HCT116 (cell line): ENCODE results near the gene DQX1. TPM values are rescaled to one million over a fixed set of nuclear protein-coding genes. Genes with fewer than 3 reads are reported as not detected.

ENCODE experiments used
- ATAC-seq: fragments of 200-7000 bp; cut with Tn5 transposase; 2 replicates; pipeline ENCODE4 v1.9.1; 2020; ENCODE audit warnings: mild to moderate bottlenecking, moderate library complexity
- BruUV-seq: library from RNA; stranded (reverse); fragments of 400-500 nt; replicated peaks from 2 replicates; lab custom pipeline; 2021; lab: Mats Ljungman, UMichigan
- CTCF ChIA-PET: fragments of 300-600 bp; sonication (Branson Sonifier 250); formaldehyde crosslinking; loops from one replicate; lab custom pipeline; 2021; ENCODE audit warnings: antibody characterized with exemption; lab: Charles Lee
- POLR2A ChIA-PET: fragments of 300-600, 350-600 bp; sonication (Branson Sonifier 250); formaldehyde crosslinking; loops from one replicate; lab custom pipeline; 2021; ENCODE audit warnings: antibody characterized with exemption; lab: Charles Lee
- RAD21 ChIA-PET, 2 experiments: fragments of 300-600 bp; sonication (Branson Sonifier 250); formaldehyde crosslinking; loops; one replicate each; lab custom pipeline; 2023; ENCODE audit warnings: low total read pairs in 2 of 2; ENCODE audit not compliant: uncharacterized antibody in 2 of 2, unreplicated experiment in 2 of 2, low non-redundant PET in 1 of 2; lab: Charles Lee
- DNase-seq: peaks from one replicate; pipeline ENCODE4 v3.0.0-alpha.2; 2010; ENCODE audit warnings: low read depth, low spot score
- H2AFZ ChIP-seq: fragments of 200-600 bp; shearing (Covaris generic), sonication (generic); 2 replicates; pipeline ENCODE4 v1.6.1; 2017; ENCODE audit warnings: low read depth, mixed run types, mixed read lengths, antibody characterized with exemption, low read length; ENCODE audit not compliant: poor library complexity, severe bottlenecking
- H3K27ac ChIP-seq: 2 replicates; pipeline ENCODE4 v1.5.1; 2012; ENCODE audit warnings: low read depth, low read length
- H3K27me3 ChIP-seq: fragments of 200-600 bp; sonication (generic); 2 replicates; pipeline ENCODE4 v1.6.1; 2016; ENCODE audit warnings: mixed run types, low read length, mixed read lengths; ENCODE audit not compliant: insufficient read depth
- H3K36me3 ChIP-seq, 2 experiments: fragments of 200-500 bp in 1 of 2; fragments of 200-600 bp in 1 of 2; sonication (Bioruptor generic) in 1 of 2; sonication (generic) in 1 of 2; 2 replicates each; pipeline versions ENCODE4 v1.5.1 to v1.6.1; 2014 to 2016; ENCODE audit warnings: low read length in 2 of 2, inconsistent platforms in 1 of 2, mixed read lengths in 1 of 2, mixed run types in 1 of 2; ENCODE audit not compliant: insufficient read depth in 2 of 2, control insufficient read depth in 1 of 2
- H3K4me1 ChIP-seq, 2 experiments: fragments of 200-600 bp in 1 of 2; sonication (generic) in 1 of 2; 2 replicates each; pipeline versions ENCODE4 v1.5.1 to v1.6.1; 2012 to 2017; ENCODE audit warnings: low read length in 2 of 2, inconsistent platforms in 1 of 2, mild to moderate bottlenecking in 1 of 2, mixed read lengths in 1 of 2, mixed run types in 1 of 2, moderate library complexity in 1 of 2; ENCODE audit not compliant: insufficient read depth in 2 of 2, control insufficient read depth in 1 of 2
- H3K4me2 ChIP-seq: fragments of 200-600 bp; sonication (generic); 2 replicates; pipeline ENCODE4 v1.6.1; 2017; ENCODE audit warnings: mixed run types, low read length, mixed read lengths
- H3K4me3 ChIP-seq, 2 experiments: fragments of 200-600 bp in 1 of 2; sonication (generic) in 1 of 2; replicated peaks in 1 of 2; 2 replicates each; pipeline ENCODE4 v1.5.1; 2011 to 2016; ENCODE audit warnings: low read length in 2 of 2, control low read depth in 1 of 2, low read depth in 1 of 2, mild to moderate bottlenecking in 1 of 2, mixed read lengths in 1 of 2, mixed run types in 1 of 2
- H3K79me2 ChIP-seq: fragments of 200-600 bp; sonication (generic); 2 replicates; pipeline ENCODE4 v1.6.1; 2017; ENCODE audit warnings: mild to moderate bottlenecking, mixed run types, low read length, moderate library complexity, mixed read lengths; ENCODE audit not compliant: insufficient read depth
- H3K9ac ChIP-seq: fragments of 200-600 bp; sonication (generic); 2 replicates; pipeline ENCODE4 v1.6.1; 2016; ENCODE audit warnings: low read length, mixed read lengths
- H3K9me2 ChIP-seq: fragments of 200-600 bp; sonication (generic), shearing (Covaris generic); 2 replicates; pipeline ENCODE4 v1.6.1; 2017; ENCODE audit warnings: mixed run types, mild to moderate bottlenecking, moderate library complexity; ENCODE audit not compliant: insufficient read depth
- H3K9me3 ChIP-seq, 2 experiments: fragments of 200-500 bp in 1 of 2; fragments of 200-600 bp in 1 of 2; sonication (Bioruptor generic) in 1 of 2; sonication (generic) in 1 of 2; 2 replicates each; pipeline ENCODE4 v1.6.1; 2014 to 2017; ENCODE audit warnings: low read length in 2 of 2, mixed read lengths in 2 of 2, inconsistent platforms in 1 of 2, low read depth in 1 of 2, mild to moderate bottlenecking in 1 of 2, mixed run types in 1 of 2, moderate library complexity in 1 of 2; ENCODE audit not compliant: control insufficient read depth in 1 of 2, insufficient read depth in 1 of 2
- H4K20me1 ChIP-seq: fragments of 200-600 bp; sonication (generic), shearing (Covaris generic); 2 replicates; pipeline ENCODE4 v1.6.1; 2017; ENCODE audit warnings: mixed run types, mild to moderate bottlenecking, moderate library complexity; ENCODE audit not compliant: insufficient read depth
- CBX3 ChIP-seq: IDR thresholded peaks from 2 replicates; pipeline ENCODE4 v1.6.1; 2012; ENCODE audit warnings: low read depth
- EGR1 ChIP-seq: IDR thresholded peaks from 2 replicates; pipeline ENCODE4 v1.6.1; 2012; ENCODE audit warnings: low read depth
- ELF1 ChIP-seq: IDR thresholded peaks from 2 replicates; pipeline ENCODE4 v1.6.1; 2012; ENCODE audit warnings: low read depth, borderline replicate concordance
- JUND ChIP-seq: IDR thresholded peaks from 2 replicates; pipeline ENCODE4 v1.6.1; 2012
- POLR2AphosphoS5 ChIP-seq: IDR thresholded peaks from 2 replicates; pipeline ENCODE4 v1.6.1; 2011; ENCODE audit warnings: mild to moderate bottlenecking, low read depth, low read length, moderate library complexity
- RAD21 ChIP-seq: IDR thresholded peaks from 2 replicates; pipeline ENCODE4 v1.6.1; 2012; ENCODE audit warnings: low read depth, mild to moderate bottlenecking
- SP1 ChIP-seq: IDR thresholded peaks from 2 replicates; pipeline ENCODE4 v1.6.1; 2012; ENCODE audit warnings: low read depth
- ZNF274 ChIP-seq: fragments of 200-500 bp; sonication (Bioruptor generic); IDR thresholded peaks from 2 replicates; pipeline ENCODE4 v1.6.1; 2014; ENCODE audit warnings: mild to moderate bottlenecking, low read depth, low read length, inconsistent platforms
- intact Hi-C: fragments of 100-400 bp; cut with micrococcal nuclease; formaldehyde crosslinking; loops from 2 replicates; pipeline ENCODE4 v1.10.0; 2022
- total RNA-seq: library from RNA; stranded (reverse); gene quantifications from one replicate; pipeline ENCODE4 v1.2.1, GENCODE V29; 2021; ENCODE audit not compliant: unreplicated experiment
- TF ChIP-seq, protein P1 (sequence below): IDR thresholded peaks from 2 replicates; pipeline ENCODE4 v1.6.1; 2012
- TF ChIP-seq, protein P2 (sequence below): IDR thresholded peaks from 2 replicates; pipeline ENCODE4 v1.6.1; 2012
- TF ChIP-seq, protein P3 (sequence below): IDR thresholded peaks from 2 replicates; pipeline ENCODE4 v1.6.1; 2011; ENCODE audit warnings: mild to moderate bottlenecking, low read length, moderate library complexity; ENCODE audit not compliant: insufficient replicate concordance; ENCODE audit errors: extremely low read depth
- TF ChIP-seq, protein P4 (sequence below), 3 experiments: fragments of 200-600 bp in 1 of 3; sonication (generic) in 1 of 3; IDR thresholded peaks in 2 of 3; conservative IDR thresholded peaks in 1 of 3; 2 replicates each; pipeline ENCODE4 v1.5.1; 2012 to 2017; ENCODE audit warnings: low read depth in 2 of 3, low read length in 2 of 3, antibody characterized with exemption in 1 of 3, borderline replicate concordance in 1 of 3, control low read depth in 1 of 3, mild to moderate bottlenecking in 1 of 3, mixed read lengths in 1 of 3, mixed run types in 1 of 3, moderate library complexity in 1 of 3; ENCODE audit not compliant: insufficient read depth in 1 of 3

The DQX1 gene
- total RNA-seq, 1 experiment from 2014 or later: 0.98 TPM

DNA sequence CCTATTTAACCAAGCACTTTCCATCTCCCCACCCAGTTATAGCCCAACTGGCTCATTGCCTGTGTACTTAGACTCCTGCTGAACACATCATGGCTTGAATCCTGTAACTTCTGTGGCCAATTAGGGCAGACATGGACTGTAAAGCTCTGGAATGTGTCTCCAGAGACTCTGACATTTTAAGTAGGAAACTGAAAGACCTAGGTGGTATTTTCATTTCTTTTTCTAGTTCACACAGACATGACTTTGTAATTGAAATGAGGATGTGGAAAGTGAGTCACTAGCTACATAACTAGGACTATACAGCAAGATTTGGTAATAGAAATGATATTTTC lies 40.7 kb upstream of the DQX1 start:
- POLR2A ChIA-PET: interaction anchor here (1.9 kb wide), 1 partner anchor 8 kb away, joined by 5 read pairs; no protein-coding TSS in a partner anchor
- CTCF ChIA-PET: no interaction called here
- intact Hi-C loops: no loop called here
- no peaks in the 10 kb centered on the region for H3K36me3 ChIP-seq
- H2AFZ ChIP-seq: no peak overlapping the region
- no peaks in the 10 kb centered on the region for H3K9me2 ChIP-seq
- no peak overlapping the region for H3K27ac ChIP-seq
- H3K79me2 ChIP-seq: no peaks in the 10 kb centered on the region
- H3K9me3 ChIP-seq: no peaks in the 10 kb centered on the region
- no TSS peak for BruUV-seq
- H3K4me2 ChIP-seq: no peak overlapping the region
- no peaks in the 10 kb centered on the region for H3K27me3 ChIP-seq
- RAD21 ChIA-PET: no interaction called here
- DNase-seq (no peak), ATAC-seq (no peak)
- H4K20me1 ChIP-seq: no peaks in the 10 kb centered on the region
- peaks cover 0 to 7% of the 10 kb centered on the region in 2 experiments; a peak in 1 of 4 replicates for H3K4me1 ChIP-seq
- TF ChIP-seq, protein P1, sequence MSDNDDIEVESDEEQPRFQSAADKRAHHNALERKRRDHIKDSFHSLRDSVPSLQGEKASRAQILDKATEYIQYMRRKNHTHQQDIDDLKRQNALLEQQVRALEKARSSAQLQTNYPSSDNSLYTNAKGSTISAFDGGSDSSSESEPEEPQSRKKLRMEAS: no peak
- no peak for TF ChIP-seq JUND
- TF ChIP-seq EGR1: no peak
- no peak for TF ChIP-seq SP1
- no peak for TF ChIP-seq ELF1
- TF ChIP-seq RAD21: no peak
- TF ChIP-seq ZNF274: no peak
- TF ChIP-seq, protein P2, sequence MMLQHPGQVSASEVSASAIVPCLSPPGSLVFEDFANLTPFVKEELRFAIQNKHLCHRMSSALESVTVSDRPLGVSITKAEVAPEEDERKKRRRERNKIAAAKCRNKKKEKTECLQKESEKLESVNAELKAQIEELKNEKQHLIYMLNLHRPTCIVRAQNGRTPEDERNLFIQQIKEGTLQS: no peak
- TF ChIP-seq CBX3: no peak
- TF ChIP-seq POLR2AphosphoS5: no peak
- TF ChIP-seq, protein P3, sequence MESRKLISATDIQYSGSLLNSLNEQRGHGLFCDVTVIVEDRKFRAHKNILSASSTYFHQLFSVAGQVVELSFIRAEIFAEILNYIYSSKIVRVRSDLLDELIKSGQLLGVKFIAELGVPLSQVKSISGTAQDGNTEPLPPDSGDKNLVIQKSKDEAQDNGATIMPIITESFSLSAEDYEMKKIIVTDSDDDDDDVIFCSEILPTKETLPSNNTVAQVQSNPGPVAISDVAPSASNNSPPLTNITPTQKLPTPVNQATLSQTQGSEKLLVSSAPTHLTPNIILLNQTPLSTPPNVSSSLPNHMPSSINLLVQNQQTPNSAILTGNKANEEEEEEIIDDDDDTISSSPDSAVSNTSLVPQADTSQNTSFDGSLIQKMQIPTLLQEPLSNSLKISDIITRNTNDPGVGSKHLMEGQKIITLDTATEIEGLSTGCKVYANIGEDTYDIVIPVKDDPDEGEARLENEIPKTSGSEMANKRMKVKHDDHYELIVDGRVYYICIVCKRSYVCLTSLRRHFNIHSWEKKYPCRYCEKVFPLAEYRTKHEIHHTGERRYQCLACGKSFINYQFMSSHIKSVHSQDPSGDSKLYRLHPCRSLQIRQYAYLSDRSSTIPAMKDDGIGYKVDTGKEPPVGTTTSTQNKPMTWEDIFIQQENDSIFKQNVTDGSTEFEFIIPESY: no peak
- TF ChIP-seq, protein P4, sequence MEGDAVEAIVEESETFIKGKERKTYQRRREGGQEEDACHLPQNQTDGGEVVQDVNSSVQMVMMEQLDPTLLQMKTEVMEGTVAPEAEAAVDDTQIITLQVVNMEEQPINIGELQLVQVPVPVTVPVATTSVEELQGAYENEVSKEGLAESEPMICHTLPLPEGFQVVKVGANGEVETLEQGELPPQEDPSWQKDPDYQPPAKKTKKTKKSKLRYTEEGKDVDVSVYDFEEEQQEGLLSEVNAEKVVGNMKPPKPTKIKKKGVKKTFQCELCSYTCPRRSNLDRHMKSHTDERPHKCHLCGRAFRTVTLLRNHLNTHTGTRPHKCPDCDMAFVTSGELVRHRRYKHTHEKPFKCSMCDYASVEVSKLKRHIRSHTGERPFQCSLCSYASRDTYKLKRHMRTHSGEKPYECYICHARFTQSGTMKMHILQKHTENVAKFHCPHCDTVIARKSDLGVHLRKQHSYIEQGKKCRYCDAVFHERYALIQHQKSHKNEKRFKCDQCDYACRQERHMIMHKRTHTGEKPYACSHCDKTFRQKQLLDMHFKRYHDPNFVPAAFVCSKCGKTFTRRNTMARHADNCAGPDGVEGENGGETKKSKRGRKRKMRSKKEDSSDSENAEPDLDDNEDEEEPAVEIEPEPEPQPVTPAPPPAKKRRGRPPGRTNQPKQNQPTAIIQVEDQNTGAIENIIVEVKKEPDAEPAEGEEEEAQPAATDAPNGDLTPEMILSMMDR (IDR thresholded peaks at IDR 0.05 in 2 of 3, conservative IDR thresholded peaks at IDR 0.05 in 1 of 3; ENCODE audit: borderline replicate concordance in 1 of 3, insufficient read depth in 1 of 3, low read depth in 2 of 3, low read length in 2 of 3): no peak
- H3K4me3 ChIP-seq: no peak overlapping the region
- no peak overlapping the region for H3K9ac ChIP-seq
